Fibroblast of pulmonary artery (primary cell): ENCODE measurements around the gene NMNAT3.
A peak's percentile ranks its signal among the peaks of the same experiment; 100 is the strongest.

ENCODE experiments used
- DNase-seq: peaks from one replicate; pipeline ENCODE4 v3.0.0-alpha.2; 2010; ENCODE audit warnings: low read depth
- H3K4me3 ChIP-seq: replicated peaks from 2 replicates; pipeline ENCODE4 v1.5.1; 2011; ENCODE audit warnings: low read depth, mild to moderate bottlenecking, control low read depth, low read length, moderate library complexity
- CTCF ChIP-seq: IDR thresholded peaks from 2 replicates; pipeline ENCODE4 v1.5.1; 2011; ENCODE audit warnings: mild to moderate bottlenecking, control low read depth, low read length, inconsistent platforms; ENCODE audit errors: missing control alignments

Gene NMNAT3

DNA sequence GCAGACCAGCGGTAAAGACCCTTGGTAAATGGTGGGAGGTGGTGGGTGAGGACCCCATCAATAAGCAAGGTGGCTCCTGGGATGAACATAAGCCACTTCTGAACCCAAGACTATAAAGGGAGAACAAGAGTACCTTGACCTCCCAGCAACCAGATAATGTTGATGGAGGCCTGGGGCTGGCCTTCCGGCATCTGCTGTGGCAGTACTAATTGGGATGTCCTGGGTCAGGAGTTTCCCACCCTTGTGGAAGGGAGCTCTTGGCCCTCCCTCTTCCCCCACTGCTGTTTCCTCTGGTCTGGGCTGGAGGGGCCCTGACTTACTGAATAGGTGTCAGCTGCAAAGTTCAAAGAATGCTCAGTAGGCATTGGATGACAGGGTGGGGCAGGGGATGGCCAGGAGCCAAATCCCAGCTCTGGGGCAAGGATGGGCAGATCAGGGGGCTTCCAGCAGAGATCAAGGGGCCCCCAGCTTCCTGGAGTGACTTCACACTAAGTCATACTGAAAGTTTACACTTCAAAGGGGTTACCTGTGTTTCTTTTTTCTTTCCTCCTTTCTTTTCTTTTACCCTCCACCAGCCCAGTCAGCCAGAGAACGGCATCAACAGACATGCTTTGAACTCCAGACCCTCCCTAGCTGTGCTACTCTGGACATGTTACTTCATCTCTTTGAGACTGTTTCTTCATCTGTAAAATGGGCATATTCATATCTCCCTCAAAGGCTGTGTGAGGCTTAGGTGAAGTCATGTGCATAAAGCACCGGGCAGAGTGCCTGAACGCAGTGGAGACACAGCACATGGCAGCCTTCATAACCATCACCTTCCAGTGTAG lies 139.8 kb downstream of the NMNAT3 start:
- no peak overlapping the region for H3K4me3 ChIP-seq
- DNase-seq = no peak
- TF ChIP-seq CTCF = no peak

DNA sequence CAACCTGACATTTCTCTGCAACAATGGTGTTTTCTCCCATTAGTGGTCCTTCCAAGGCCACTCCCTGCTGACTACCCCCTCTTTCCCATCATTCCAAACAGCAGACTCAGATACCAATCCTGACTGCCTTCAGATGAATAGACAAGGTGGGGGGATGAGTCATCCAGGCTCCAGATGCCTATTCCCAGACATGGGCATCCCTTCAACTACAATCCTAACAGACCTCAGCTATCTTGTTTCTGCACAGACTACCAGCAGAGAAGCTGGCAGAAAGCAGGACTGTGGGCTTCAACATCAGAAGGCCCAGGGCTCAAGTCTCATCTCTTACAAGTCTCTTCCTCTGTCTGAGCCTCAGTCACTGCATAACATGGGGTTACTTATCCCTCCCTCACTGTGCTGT lies 140.4 kb downstream of the NMNAT3 start:
- no peak overlapping the region for H3K4me3 ChIP-seq
- no peak for TF ChIP-seq CTCF
- peak; percentile 15 for DNase-seq

GRCh38 chr3:139534992-139535879 lies 142.5 kb downstream of the NMNAT3 start:
- peak; percentile 84 for DNase-seq
- TF ChIP-seq CTCF = no peak
- no peak overlapping the region for H3K4me3 ChIP-seq

- no peak overlapping the region for H3K4me3 ChIP-seq
- TF ChIP-seq CTCF = no peak
- DNase-seq = peak; percentile 73
These were observed 143.3 kb downstream of the NMNAT3 start for GRCh38 chr3:139534455-139534812.

- no peak for TF ChIP-seq CTCF
- peak; percentile 27 for DNase-seq
- no peak overlapping the region for H3K4me3 ChIP-seq
These were observed 143.9 kb downstream of the NMNAT3 start for GRCh38 chr3:139533781-139534454.

- no peak overlapping the region for H3K4me3 ChIP-seq
- TF ChIP-seq CTCF = no peak
- no peak for DNase-seq
These were observed 144.8 kb downstream of the NMNAT3 start for GRCh38 chr3:139532976-139533375.
